Measurements from ENCODE around the gene FGF14.

Gene FGF14

GRCh38 chr13:102039264-102039663 is 362.6 kb downstream of the FGF14 start:
- Histone ChIP-seq H3K36me3 (ENCODE audit: control insufficient read depth, insufficient read depth, low read length) (no peaks in the 10 kb centered on the region), H3K27ac (ENCODE audit: low read depth, low read length) (no peak overlapping the region), H3K4me1 (ENCODE audit: control insufficient read depth, low read depth, low read length) (no peaks in the 10 kb centered on the region), H2BK15ac (replicated peaks; ENCODE audit: low read depth) (no peak overlapping the region), H3K56ac (ENCODE audit: low read length) (no peak overlapping the region), H3K79me2 (ENCODE audit: control insufficient read depth, insufficient read depth, low read length) (no peaks in the 10 kb centered on the region), H3K4ac (ENCODE audit: low read depth, low read length) (no peak overlapping the region), H4K5ac (ENCODE audit: low read length) (no peak overlapping the region), H3K4me3 (ENCODE audit: low read length) (no peak overlapping the region), H2BK5ac (ENCODE audit: low read length) (no peak overlapping the region), H4K8ac (ENCODE audit: low read depth, low read length) (no peak overlapping the region), H3K18ac (ENCODE audit: low read length) (no peak overlapping the region), H3K4me2 (ENCODE audit: low read length) (no peak overlapping the region), H2BK120ac (ENCODE audit: low read depth, low read length) (no peak overlapping the region), H3K23ac (ENCODE audit: low read length) (no peak overlapping the region), H2AK5ac (ENCODE audit: low read length) (no peak overlapping the region), H3K9ac (ENCODE audit: low read length) (no peak overlapping the region), H3K27me3 (ENCODE audit: insufficient read depth, low read length, poor library complexity) (no peaks in the 10 kb centered on the region), H3K79me1 (ENCODE audit: low read length) (no peaks in the 10 kb centered on the region)
- WGBS (ENCODE audit: extremely low coverage, insufficient coverage, low lambda C conversion rate): no CpG with 5 or more reads among the region's 7 CpGs
- no peak for DNase-seq

- no peak overlapping the region for H2BK120ac ChIP-seq (ENCODE audit: low read depth, low read length)
- H4K5ac ChIP-seq (ENCODE audit: low read length): no peak overlapping the region
- no peak overlapping the region for H3K27ac ChIP-seq (ENCODE audit: low read depth, low read length)
- H3K56ac ChIP-seq (ENCODE audit: low read length): no peak overlapping the region
- H3K36me3 ChIP-seq (ENCODE audit: control insufficient read depth, insufficient read depth, low read length): no peaks in the 10 kb centered on the region
- no peak overlapping the region for H3K4me3 ChIP-seq (ENCODE audit: low read length)
- H2BK15ac ChIP-seq (replicated peaks; ENCODE audit: low read depth): no peak overlapping the region
- no peaks in the 10 kb centered on the region for H3K4me1 ChIP-seq (ENCODE audit: control insufficient read depth, low read depth, low read length)
- H3K27me3 ChIP-seq (ENCODE audit: insufficient read depth, low read length, poor library complexity): no peaks in the 10 kb centered on the region
- DNase-seq: no peak
- H3K79me2 ChIP-seq (ENCODE audit: control insufficient read depth, insufficient read depth, low read length): no peaks in the 10 kb centered on the region
- no peak overlapping the region for H4K8ac ChIP-seq (ENCODE audit: low read depth, low read length)
- H3K4ac ChIP-seq (ENCODE audit: low read depth, low read length): no peak overlapping the region
- no peak overlapping the region for H3K4me2 ChIP-seq (ENCODE audit: low read length)
- H3K18ac ChIP-seq (ENCODE audit: low read length): no peak overlapping the region
- no peak overlapping the region for H2AK5ac ChIP-seq (ENCODE audit: low read length)
- H3K9ac ChIP-seq (ENCODE audit: low read length): no peak overlapping the region
- H3K79me1 ChIP-seq (ENCODE audit: low read length): no peaks in the 10 kb centered on the region
- WGBS (ENCODE audit: extremely low coverage, insufficient coverage, low lambda C conversion rate): no CpG with 5 or more reads among the region's 1 CpG
- H2BK5ac ChIP-seq (ENCODE audit: low read length): no peak overlapping the region
- no peak overlapping the region for H3K23ac ChIP-seq (ENCODE audit: low read length)
Observed at GRCh38 chr13:102038787-102039186, 363.1 kb downstream of the FGF14 start.

GRCh38 chr13:102035969-102036368 is 365.9 kb downstream of the FGF14 start:
- Histone ChIP-seq H2BK5ac (ENCODE audit: low read length) (no peak overlapping the region), H2BK120ac (ENCODE audit: low read depth, low read length) (no peak overlapping the region), H3K36me3 (ENCODE audit: control insufficient read depth, insufficient read depth, low read length) (no peaks in the 10 kb centered on the region)

GRCh38 chr13:102033857-102034331 is 368.0 kb downstream of the FGF14 start:
- no peak overlapping the region for H3K4me3 ChIP-seq (ENCODE audit: low read length)
- H2BK5ac ChIP-seq (ENCODE audit: low read length): no peak overlapping the region
- H4K8ac ChIP-seq (ENCODE audit: low read depth, low read length): no peak overlapping the region
- no peak overlapping the region for H3K18ac ChIP-seq (ENCODE audit: low read length)
- no peak overlapping the region for H3K27ac ChIP-seq (ENCODE audit: low read depth, low read length)
- no peaks in the 10 kb centered on the region for H3K79me1 ChIP-seq (ENCODE audit: low read length)
- H3K56ac ChIP-seq (ENCODE audit: low read length): no peak overlapping the region
- no peak overlapping the region for H2BK15ac ChIP-seq (replicated peaks; ENCODE audit: low read depth)
- no peaks in the 10 kb centered on the region for H3K79me2 ChIP-seq (ENCODE audit: control insufficient read depth, insufficient read depth, low read length)
- no CpG with 5 or more reads among the region's 5 CpGs for WGBS (ENCODE audit: extremely low coverage, insufficient coverage, low lambda C conversion rate)
- H3K23ac ChIP-seq (ENCODE audit: low read length): no peak overlapping the region
- H3K27me3 ChIP-seq (ENCODE audit: insufficient read depth, low read length, poor library complexity): no peaks in the 10 kb centered on the region
- no peaks in the 10 kb centered on the region for H3K36me3 ChIP-seq (ENCODE audit: control insufficient read depth, insufficient read depth, low read length)
- no peak for DNase-seq
- no peak overlapping the region for H2BK120ac ChIP-seq (ENCODE audit: low read depth, low read length)
- no peak overlapping the region for H3K4ac ChIP-seq (ENCODE audit: low read depth, low read length)
- no peak overlapping the region for H4K5ac ChIP-seq (ENCODE audit: low read length)
- no peak overlapping the region for H3K9ac ChIP-seq (ENCODE audit: low read length)
- no peak overlapping the region for H3K4me2 ChIP-seq (ENCODE audit: low read length)
- no peak overlapping the region for H2AK5ac ChIP-seq (ENCODE audit: low read length)
- H3K4me1 ChIP-seq (ENCODE audit: control insufficient read depth, low read depth, low read length): no peaks in the 10 kb centered on the region

More at GRCh38 chr13:102035969-102036368, 365.9 kb downstream of the FGF14 start:
- Histone ChIP-seq H3K4me2 (ENCODE audit: low read length) (no peak overlapping the region), H3K79me2 (ENCODE audit: control insufficient read depth, insufficient read depth, low read length) (no peaks in the 10 kb centered on the region), H3K4me1 (ENCODE audit: control insufficient read depth, low read depth, low read length) (no peaks in the 10 kb centered on the region), H3K4me3 (ENCODE audit: low read length) (no peak overlapping the region), H3K27me3 (ENCODE audit: insufficient read depth, low read length, poor library complexity) (no peaks in the 10 kb centered on the region), H2BK15ac (replicated peaks; ENCODE audit: low read depth) (no peak overlapping the region), H3K56ac (ENCODE audit: low read length) (no peak overlapping the region), H3K18ac (ENCODE audit: low read length) (no peak overlapping the region), H3K23ac (ENCODE audit: low read length) (no peak overlapping the region), H4K5ac (ENCODE audit: low read length) (no peak overlapping the region), H3K4ac (ENCODE audit: low read depth, low read length) (no peak overlapping the region), H2AK5ac (ENCODE audit: low read length) (no peak overlapping the region), H4K8ac (ENCODE audit: low read depth, low read length) (no peak overlapping the region), H3K9ac (ENCODE audit: low read length) (no peak overlapping the region), H3K79me1 (ENCODE audit: low read length) (no peaks in the 10 kb centered on the region), H3K27ac (ENCODE audit: low read depth, low read length) (no peak overlapping the region)
- DNase-seq: no peak

GRCh38 chr13:102033386-102033785 is 368.5 kb downstream of the FGF14 start:
- H3K79me2 ChIP-seq (ENCODE audit: control insufficient read depth, insufficient read depth, low read length): no peaks in the 10 kb centered on the region
- H3K79me1 ChIP-seq (ENCODE audit: low read length): no peaks in the 10 kb centered on the region
- no peak overlapping the region for H4K5ac ChIP-seq (ENCODE audit: low read length)
- no peak overlapping the region for H2BK15ac ChIP-seq (replicated peaks; ENCODE audit: low read depth)
- H3K27ac ChIP-seq (ENCODE audit: low read depth, low read length): no peak overlapping the region
- H3K4me1 ChIP-seq (ENCODE audit: control insufficient read depth, low read depth, low read length): no peaks in the 10 kb centered on the region
- H3K4ac ChIP-seq (ENCODE audit: low read depth, low read length): no peak overlapping the region
- no peak overlapping the region for H2BK120ac ChIP-seq (ENCODE audit: low read depth, low read length)
- no peak overlapping the region for H3K4me3 ChIP-seq (ENCODE audit: low read length)
- H3K18ac ChIP-seq (ENCODE audit: low read length): no peak overlapping the region
- DNase-seq: no peak
- no CpG with 5 or more reads among the region's 7 CpGs for whole genome bisulfite sequencing (ENCODE audit: extremely low coverage, insufficient coverage, low lambda C conversion rate)
- no peaks in the 10 kb centered on the region for H3K36me3 ChIP-seq (ENCODE audit: control insufficient read depth, insufficient read depth, low read length)
- H3K4me2 ChIP-seq (ENCODE audit: low read length): no peak overlapping the region
- no peak overlapping the region for H3K23ac ChIP-seq (ENCODE audit: low read length)
- no peak overlapping the region for H4K8ac ChIP-seq (ENCODE audit: low read depth, low read length)
- no peak overlapping the region for H3K56ac ChIP-seq (ENCODE audit: low read length)
- no peak overlapping the region for H3K9ac ChIP-seq (ENCODE audit: low read length)
- no peaks in the 10 kb centered on the region for H3K27me3 ChIP-seq (ENCODE audit: insufficient read depth, low read length, poor library complexity)
- H2BK5ac ChIP-seq (ENCODE audit: low read length): no peak overlapping the region
- no peak overlapping the region for H2AK5ac ChIP-seq (ENCODE audit: low read length)

- no peaks in the 10 kb centered on the region for H3K4me1 ChIP-seq (ENCODE audit: control insufficient read depth, low read depth, low read length)
- H3K27me3 ChIP-seq (ENCODE audit: insufficient read depth, low read length, poor library complexity): no peaks in the 10 kb centered on the region
- no peak overlapping the region for H4K5ac ChIP-seq (ENCODE audit: low read length)
- no peak overlapping the region for H3K4me3 ChIP-seq (ENCODE audit: low read length)
- H3K4me2 ChIP-seq (ENCODE audit: low read length): no peak overlapping the region
- H3K4ac ChIP-seq (ENCODE audit: low read depth, low read length): no peak overlapping the region
- no peak overlapping the region for H3K9ac ChIP-seq (ENCODE audit: low read length)
- no peaks in the 10 kb centered on the region for H3K36me3 ChIP-seq (ENCODE audit: control insufficient read depth, insufficient read depth, low read length)
- no peaks in the 10 kb centered on the region for H3K79me2 ChIP-seq (ENCODE audit: control insufficient read depth, insufficient read depth, low read length)
- H2AK5ac ChIP-seq (ENCODE audit: low read length): no peak overlapping the region
- H3K27ac ChIP-seq (ENCODE audit: low read depth, low read length): no peak overlapping the region
- H3K79me1 ChIP-seq (ENCODE audit: low read length): no peaks in the 10 kb centered on the region
- no CpG with 5 or more reads among the region's 5 CpGs for WGBS (ENCODE audit: extremely low coverage, insufficient coverage, low lambda C conversion rate)
- H3K23ac ChIP-seq (ENCODE audit: low read length): no peak overlapping the region
- H2BK120ac ChIP-seq (ENCODE audit: low read depth, low read length): no peak overlapping the region
- no peak overlapping the region for H4K8ac ChIP-seq (ENCODE audit: low read depth, low read length)
- no peak for DNase-seq
- no peak overlapping the region for H2BK5ac ChIP-seq (ENCODE audit: low read length)
- no peak overlapping the region for H2BK15ac ChIP-seq (replicated peaks; ENCODE audit: low read depth)
- H3K56ac ChIP-seq (ENCODE audit: low read length): no peak overlapping the region
- no peak overlapping the region for H3K18ac ChIP-seq (ENCODE audit: low read length)
Observed at GRCh38 chr13:102028868-102029267, 373.0 kb downstream of the FGF14 start.
